Cerebellar nuclear complex (tissue), 1 donor: ENCODE data around the gene SNAPIN.
"Not testable (repeated sequence)": the region's sequence is repeated elsewhere in the genome, so short reads cannot be mapped to it uniquely, and the experiment has no call there.

Experiments used
- DNase-seq, 2 experiments: peaks; one replicate each; lab custom pipeline; 2025; lab: John Stamatoyannopoulos, UW

The SNAPIN gene

DNA sequence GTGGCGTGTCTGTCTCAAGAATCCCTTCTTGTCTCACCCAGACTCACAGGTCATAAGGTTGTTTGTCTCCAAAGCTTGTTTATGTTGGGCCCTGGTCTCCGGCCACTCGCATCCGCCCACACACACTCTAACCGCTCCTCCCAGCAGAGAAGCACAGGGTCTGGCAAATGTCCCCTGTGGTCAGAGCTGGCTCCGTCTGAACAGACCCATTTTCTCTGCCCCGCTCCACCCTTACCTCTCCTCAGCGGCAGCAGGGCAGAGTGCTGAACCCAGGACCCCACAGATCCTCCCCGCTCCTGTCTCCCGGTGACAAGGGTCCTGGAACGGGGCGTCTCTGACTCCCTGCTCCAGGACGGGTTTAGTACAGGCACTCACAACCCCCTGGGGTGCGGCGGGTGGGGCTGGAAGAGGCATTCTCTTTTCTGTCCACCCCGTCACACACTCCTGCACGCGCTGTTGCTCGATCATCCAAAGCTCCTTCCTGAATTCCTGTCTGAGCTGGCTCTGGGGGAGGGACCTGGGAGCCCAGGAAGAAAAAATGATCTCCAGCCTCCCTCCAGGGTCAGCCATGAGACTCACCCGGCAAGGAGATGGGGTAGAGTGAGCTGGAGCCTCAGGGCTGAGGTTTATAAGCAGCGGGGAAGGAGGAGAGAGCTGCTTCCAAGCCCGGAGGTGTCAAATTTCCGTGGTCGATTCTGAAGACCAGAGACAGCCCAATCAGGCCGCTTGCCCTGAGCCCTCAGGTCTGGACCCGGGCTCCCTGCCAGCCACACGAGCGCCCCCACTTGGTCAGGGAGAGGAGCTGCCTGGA, 31.4 kb upstream of the SNAPIN start, which contains the start of gene S100A13:
Gene S100A13 (minus strand): TSS at position 602 of the 811 bp plus-strand sequence. CDS start 1,033 bp downstream, outside the sequence.
- DNase-seq = no peak

DNA sequence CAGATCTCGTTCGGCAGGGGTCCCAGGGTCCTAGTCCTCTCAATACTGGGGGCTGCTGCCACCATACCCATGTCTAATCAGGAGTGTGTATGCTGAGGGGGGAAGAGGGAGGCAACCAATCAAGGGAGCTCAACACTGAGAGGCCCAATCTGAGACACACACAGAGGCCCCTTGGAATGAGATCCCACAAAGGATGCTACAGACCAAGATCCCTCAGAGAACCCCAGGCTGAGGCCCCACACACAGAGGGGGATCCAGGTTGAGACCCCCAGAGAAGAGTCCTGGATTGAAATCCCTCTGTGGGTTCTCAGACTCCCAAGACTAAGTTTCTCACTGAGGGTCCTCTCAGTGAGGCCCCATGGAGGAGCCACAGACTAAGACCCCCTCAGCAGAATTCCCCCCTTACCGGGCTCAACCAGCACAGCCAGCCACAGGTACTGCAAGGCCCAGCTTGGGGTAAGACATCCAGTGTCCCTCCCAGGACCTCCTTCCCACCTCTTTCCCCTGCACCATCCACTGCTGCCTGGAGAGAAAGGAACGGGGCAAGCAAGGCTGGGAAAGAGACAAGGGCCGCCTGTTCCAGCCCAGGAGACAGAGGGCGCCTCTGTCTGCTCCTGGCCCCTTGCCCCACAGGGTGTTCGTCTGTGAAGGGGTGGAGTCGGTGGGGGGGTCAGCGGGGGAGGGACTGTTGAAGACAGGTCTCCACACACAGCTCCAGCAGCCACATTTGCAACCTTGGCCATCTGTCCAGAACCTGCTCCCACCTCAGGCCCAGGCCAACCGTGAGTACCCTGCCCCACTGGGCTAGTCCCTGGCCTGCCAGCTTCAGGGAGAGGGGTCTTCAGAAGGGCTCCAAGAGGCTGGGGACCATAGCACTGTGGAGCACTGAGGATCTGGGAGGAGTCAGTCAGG, 30.5 kb upstream of the SNAPIN start, which contains the start of gene S100A1:
Gene S100A1 (plus strand): TSS at position 720 of the 912 bp plus-strand sequence. CDS start 2,088 bp downstream, outside the sequence.
- no peak for DNase-seq

DNA sequence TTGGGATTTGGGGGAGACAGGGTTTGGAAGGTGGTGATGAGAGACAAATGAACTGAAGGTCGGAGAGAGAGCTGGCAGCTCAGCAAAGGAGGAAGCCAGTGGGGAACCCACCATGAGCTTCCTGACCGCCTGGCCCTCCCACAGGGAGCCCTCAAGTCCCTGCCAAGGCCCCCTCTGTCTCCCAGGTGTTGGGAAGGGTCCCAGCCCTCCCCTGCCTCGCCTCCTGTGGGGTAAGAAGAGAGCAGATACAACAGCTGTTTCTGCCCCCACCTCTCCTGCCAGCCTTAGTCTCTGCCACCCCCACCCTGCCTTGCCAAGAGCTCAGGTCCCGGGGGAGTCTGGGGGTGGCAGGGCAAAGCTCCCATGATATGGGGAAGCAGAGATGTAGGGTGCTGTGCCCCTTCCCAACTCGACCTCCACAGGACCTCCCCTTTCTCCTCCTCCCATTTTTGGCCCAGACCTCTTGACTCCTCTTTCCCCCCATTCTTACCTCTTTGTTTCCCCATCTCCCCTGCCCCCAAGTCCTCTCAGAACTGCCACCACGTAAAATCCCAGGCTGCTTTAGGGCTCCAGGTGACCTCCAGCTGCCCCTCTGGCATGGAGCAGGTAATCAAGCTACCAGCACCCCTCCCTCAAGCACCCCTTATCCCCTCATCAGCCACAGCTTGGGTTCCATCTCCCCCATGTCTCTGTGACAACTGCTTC, 29.7 kb upstream of the SNAPIN start:
- DNase-seq = no peak

DNA sequence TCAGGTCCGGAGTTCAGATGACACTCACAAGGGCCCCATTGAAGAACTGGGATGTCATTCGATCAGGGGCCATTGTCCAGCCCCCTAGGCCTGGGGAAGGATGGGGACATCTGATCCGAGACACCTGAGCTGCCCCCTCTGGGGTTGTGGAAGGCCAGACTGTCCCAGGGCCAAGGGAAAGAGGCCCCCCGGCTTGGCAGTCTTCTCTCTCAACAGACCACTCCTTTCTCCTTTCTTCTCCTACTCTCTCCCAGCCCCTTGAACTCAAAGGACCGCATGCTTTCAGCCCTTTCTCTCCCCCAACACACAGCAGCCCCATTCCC, 29.2 kb upstream of the SNAPIN start:
- no peak for DNase-seq

DNA sequence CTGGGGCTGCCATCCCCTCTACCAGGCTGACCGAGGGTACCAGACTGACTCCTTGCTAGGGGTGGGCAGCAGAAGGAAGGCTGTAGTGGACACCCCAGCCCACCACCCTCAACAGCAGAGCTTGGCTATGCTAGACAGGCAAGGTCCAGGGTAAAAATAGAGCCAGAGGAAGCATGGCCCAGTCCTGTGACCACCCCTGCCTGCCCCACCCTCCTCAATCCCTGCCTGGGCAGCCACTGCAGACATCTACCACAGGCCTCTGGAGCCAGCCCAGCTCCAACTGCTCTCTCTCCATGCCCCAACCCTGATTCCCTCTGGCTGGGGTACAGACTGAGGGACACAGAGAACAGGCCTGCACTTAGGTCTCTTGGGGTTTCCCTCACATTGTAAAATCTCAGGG, 28.5 kb upstream of the SNAPIN start:
- no peak for DNase-seq

DNA sequence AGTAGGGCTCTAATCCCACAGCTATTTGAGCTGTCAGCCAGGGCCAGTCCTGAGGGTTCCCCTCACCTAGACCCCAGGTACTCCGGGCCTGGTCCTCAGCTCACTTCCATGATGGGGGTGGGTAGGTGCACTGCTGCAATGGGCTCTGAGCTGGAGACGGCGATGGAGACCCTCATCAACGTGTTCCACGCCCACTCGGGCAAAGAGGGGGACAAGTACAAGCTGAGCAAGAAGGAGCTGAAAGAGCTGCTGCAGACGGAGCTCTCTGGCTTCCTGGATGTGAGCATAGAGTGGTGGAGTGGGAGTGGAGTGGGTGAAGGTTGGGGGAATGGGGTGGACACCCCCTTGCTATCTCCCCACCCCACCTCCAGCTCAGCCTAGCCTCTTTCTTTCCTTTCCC, 28.1 kb upstream of the SNAPIN start:
- no peak for DNase-seq

DNA sequence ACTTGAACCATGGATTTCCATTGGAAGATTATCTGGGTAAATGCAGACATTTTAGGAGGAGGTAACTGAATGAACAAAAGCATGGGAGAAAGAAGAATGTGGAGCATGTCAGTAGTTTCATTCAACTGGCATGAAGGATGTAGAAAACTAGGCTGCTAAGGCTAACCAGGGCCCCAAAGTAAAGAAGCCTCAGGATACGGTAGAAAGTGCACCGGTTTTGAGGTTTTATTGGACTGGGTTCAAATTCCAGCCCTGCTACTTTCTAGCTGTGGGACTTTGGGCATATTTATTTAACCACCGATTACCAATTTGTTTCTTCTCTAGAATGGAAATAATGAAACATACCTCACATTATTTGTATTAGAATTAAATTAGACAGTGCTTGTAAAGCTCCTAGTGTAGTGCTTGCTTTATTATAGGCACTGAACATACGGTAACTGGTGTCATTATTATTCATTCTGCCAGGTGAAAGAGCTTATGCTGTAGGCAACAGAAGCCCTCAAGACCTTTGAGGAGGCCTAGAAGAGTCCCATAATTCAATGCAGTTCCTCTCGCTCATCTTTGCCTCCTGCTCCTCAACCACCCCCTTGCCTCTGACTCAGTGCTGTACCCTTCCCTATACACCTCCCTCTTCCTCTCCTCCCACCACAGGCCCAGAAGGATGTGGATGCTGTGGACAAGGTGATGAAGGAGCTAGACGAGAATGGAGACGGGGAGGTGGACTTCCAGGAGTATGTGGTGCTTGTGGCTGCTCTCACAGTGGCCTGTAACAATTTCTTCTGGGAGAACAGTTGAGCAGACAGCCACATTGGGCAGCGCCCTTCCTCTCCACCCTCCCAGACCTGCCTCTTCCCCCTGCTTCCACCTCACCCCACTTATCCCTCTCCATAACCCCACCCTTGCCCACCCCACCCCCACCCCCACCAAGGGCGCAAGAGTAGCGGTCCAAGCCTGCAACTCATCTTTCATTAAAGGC, 27.2 kb upstream of the SNAPIN start:
- no peak for DNase-seq

DNA sequence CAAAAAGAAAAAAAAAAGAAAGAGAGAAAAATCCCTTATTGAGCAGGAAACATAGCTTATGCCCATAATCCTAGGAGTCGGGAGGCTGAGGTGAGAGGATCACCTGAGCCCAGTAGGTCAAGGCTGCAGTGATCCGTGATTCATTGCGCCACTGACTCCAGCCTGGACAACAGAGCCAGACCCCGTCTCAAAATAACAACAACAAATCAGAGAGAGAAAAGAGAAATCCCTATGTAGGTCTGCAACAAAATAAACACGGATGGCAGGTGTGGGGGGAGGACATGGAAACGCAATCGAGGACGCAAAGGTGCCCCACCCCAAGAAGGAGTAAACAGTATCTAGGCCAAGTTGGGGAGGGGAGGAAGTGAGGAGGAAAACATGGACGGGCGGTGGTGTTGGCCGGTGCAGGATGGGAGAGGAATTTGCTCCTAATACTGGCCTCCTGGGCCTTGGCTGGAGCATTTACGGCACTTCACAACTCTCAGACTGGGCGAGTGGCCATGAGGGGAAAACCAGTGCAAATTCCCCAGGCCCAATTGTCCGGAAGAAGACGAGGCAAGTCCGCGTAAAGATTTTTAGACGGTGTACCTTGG, 25.2 kb upstream of the SNAPIN start:
- DNase-seq = no peak

DNA sequence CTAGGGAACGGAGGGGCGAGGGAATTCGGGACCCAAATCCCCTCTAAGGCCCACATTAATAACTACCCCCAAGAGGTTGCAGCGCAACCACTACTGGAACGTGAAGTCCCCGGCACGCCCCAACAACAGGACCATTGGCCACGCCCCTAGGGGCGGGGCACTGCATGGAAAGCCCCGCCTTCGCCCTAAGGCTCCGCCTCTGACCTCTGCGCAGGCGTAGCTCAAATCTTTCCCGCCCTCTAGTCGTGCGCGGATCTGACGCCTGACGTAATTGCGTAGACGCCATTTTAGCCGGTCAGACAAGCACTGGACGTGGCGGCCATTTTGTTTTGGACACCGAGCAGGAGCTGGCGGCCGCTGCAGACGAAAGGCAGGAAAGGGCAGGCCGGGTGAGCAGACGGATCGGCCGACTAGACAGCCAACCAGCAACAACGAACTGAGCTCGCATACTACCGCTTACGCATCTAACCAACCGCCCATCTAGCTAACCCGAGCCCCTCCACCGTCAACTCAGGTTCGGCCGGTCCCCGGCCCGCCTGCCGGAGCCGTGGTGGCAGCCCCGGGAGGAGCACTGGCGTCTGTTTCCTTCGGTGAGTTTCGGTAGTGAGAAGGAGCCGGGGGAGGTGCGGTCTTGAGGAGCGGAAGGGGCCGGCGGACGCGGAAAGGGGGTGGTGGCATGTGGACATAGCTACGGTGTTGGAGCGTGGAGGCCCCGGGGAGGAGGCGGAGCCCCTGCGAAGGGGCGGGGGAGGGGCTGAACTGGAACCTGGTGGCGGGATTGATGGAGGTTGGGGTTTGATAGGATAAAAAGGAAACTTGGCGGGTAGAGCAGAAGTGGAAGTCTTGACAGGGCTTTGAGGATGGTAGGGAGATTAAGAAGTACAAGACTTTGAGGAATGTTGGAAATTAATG, 24.5 kb upstream of the SNAPIN start, which contains the start of gene CHTOP:
Gene CHTOP (plus strand): TSS at position 313 of the 912 bp plus-strand sequence. CDS start 2,523 bp downstream, outside the sequence.
- DNase-seq = peak; percentile 69 to 93

DNA sequence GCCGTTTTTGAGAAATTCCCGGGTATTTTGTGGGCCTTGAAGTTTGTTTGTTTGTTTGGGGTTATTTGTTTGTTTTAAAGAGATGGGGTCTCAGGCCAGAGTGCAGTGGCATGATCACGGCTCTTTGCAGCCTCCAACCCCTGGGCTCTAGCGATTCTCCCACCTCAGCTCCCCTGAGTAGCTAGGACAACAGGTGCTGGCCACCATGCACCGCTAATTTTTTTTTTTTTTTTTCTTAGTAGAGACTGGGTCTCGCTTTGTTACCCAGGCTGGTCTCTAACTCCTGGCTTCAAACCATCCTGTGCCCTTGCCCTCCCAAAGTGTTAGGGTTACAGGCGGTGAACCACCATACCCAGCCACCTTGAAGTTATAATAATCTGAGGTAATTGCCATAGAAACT, 22.6 kb upstream of the SNAPIN start:
- DNase-seq = no peak

DNA sequence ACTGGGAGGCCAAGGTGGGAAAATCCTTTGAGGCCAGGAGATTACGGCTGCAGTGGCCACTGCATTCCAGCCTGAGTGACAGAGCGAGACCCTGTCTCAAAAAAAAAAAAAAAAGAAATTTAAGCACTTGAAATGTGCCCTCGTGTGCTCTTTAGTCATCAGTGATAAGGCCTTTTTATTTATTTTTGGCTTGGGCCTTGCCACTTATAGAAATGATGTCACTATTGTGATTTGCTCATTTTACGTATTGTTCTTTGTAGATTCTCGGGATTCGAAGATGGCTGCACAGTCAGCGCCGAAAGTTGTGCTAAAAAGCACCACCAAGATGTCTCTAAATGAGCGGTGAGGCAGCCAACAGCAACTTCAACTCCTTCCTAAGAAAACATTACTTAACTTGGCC, 22.2 kb upstream of the SNAPIN start:
- no peak for DNase-seq

DNA sequence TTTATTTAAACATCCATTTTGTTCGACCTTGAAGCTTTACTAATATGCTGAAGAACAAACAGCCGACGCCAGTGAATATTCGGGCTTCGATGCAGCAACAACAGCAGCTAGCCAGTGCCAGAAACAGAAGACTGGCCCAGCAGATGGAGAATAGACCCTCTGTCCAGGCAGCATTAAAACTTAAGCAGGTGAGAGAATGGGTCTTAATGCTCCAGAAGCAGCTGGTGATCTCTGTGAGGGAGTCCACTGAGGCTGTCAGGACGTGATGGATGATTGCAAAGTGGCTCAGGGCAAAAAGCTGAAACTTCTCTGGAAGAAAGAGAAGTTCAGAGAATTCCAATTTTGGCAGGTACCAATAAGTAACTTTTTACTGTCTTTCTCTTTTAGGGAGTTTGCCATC, 20.2 kb upstream of the SNAPIN start:
- DNase-seq = no peak

DNA sequence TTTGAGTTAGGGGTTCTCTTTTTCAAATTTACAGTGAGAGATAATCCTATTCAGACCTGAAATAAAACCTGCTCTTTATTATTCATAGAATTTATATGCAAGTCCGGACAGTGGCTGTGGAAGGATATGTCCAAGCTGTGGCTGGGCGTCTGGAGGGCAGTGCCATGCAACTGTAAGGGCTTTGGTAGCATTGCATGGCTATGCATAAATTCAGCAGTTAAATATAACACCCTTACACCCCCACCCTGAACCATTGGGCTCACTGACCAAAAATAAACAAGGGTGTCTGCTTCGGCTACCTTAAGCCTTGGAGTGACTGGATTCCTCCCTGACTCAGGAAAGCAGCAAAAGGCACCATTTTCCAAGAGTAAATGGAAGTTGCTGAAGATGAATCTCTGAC, 19.2 kb upstream of the SNAPIN start:
- DNase-seq = no peak

DNA sequence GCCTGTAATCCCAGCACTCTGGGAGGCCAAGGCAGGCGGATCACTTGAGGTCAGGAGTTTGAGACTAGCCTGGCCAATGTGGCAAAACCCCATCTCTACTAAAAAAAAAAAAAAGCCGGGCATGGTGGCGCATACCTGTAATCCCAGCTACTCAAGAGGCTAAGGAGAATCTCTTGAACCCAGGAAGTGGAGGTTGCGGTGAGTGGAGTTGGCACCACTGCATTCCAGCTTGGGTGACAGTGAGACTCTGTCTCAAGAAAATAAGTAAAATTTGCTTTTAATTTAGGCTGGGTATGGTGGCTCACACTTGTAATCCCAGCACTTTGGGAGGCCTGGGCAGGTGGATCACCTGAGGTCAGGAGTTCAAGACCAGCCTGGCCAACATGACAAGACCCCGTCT, 18.3 kb upstream of the SNAPIN start:
- not testable (repeated sequence) for DNase-seq

DNA sequence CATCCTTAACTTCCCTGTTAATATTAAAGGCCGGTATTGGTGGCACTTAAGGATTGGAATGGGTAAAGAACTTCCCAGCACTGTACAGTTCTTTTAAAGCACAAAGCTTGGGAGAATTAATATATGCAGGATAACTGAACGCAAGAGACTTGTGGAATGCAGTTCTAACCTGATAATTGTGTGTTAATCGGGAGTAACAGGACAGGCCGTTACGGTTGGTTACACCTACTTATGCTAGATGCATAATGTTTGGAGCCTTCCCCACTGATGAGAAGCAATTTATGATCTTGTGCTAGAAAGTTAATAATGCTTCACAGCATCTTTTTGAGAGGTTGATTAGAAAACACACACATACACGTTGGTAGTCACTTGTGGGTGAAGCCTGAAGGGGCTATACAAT, 17.6 kb upstream of the SNAPIN start:
- no peak for DNase-seq

DNA sequence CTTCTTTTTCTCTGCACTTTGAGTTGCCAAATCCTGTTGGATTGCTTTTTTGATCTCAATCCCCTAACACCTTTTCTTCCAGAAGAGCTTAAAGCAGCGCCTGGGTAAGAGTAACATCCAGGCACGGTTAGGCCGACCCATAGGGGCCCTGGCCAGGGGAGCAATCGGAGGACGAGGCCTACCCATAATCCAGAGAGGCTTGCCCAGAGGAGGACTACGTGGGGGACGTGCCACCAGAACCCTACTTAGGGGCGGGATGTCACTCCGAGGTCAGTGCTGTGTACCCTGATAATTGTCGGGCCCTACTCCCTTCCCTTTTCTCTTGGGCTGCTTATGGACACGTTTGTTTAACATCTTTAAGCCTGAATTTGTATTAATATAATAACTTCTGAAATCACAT, 16.3 kb upstream of the SNAPIN start:
- no peak for DNase-seq

DNA sequence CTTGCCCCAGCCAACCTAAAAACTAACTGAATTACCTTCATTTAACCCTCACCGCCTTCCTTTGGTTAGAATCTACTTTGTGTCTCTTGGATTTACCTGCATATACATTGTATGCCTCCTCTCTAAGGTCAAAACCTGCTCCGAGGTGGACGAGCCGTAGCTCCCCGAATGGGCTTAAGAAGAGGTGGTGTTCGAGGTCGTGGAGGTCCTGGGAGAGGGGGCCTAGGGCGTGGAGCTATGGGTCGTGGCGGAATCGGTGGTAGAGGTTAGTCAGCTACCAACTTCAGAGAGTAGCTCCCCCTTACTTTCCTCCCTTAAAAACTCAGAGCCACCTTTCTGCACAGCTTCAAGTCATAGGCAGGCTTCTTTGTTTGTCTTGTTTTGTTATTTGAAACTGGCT, 15.4 kb upstream of the SNAPIN start:
- DNase-seq = no peak

DNA sequence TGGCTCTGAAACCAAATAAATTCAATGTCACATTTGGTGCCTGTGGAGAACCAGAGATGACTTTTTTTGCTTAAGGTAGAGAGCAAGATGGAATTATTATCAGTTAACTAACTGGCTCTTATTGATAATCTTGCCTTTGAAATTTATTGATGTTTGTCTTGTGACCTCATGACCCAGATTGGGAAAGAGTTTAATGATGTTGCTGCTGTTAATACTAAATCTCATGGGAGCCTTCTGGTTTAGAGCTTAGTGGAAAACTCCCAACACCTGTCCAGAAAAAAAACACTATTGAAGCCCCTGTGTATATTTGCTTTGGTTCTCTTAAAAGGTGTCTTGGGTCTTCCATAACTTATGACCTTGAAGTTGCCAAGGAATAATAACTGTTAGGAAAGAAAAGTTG, 14.7 kb upstream of the SNAPIN start:
- DNase-seq = no peak

DNA sequence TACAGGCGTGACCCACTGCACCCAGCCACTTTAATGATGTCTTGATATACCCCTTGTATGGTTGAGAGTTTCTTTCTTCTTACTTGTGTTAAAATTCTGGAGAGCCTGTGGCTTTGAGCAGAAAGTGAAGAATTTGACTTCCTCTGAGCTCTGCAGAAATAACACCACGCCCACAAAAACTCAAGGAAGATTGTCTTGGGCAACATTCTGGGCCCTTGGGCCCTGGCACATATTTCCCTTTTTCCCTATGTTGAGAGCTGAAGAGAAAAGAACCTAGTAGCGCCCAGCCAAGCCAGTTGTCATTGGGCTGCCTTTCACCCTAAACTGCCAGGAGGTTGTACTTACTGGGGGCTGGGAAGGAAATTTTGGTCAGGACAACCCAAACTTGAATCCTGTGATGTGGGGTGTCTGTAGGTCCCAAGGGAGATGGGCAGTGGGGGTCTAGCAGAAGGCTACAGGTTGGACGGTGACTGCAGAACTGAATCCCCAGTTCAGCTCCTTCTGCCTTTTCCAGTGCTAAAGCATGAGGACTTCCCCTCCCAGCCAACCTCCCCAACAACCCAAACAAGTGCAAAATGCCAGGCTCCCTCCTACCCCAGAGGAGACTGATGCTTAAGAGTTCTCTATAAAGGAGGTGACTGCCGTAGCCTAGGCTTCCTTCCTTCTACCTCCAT, 11.7 kb upstream of the SNAPIN start:
- no peak for DNase-seq
